Fibroblast of lung (primary cell): ENCODE data around the gene NUP85.
"Not testable (repeated sequence)": the region's sequence is repeated elsewhere in the genome, so short reads cannot be mapped to it uniquely, and the experiment has no call there.

Source experiments
- EZH2 ChIP-seq: IDR thresholded peaks from 2 replicates; pipeline ENCODE4 v1.5.1; 2012; ENCODE audit warnings: low read length, control low read depth, mild to moderate bottlenecking; ENCODE audit errors: missing control alignments
- TF ChIP-seq, protein P1 (sequence below), 2 donors: IDR thresholded peaks in 1 of 2; conservative IDR thresholded peaks in 1 of 2; 1 replicate in 1 of 2; 2 replicates in 1 of 2; pipeline ENCODE4 v1.5.1; 2011 to 2012; ENCODE audit warnings: low read length in 2 of 2, control low read depth in 1 of 2, inconsistent platforms in 1 of 2, low read depth in 1 of 2, mild to moderate bottlenecking in 1 of 2

GRCh38 chr17:75280189-75280588 lies 74.7 kb downstream of the NUP85 start:
- TF ChIP-seq, protein P1, sequence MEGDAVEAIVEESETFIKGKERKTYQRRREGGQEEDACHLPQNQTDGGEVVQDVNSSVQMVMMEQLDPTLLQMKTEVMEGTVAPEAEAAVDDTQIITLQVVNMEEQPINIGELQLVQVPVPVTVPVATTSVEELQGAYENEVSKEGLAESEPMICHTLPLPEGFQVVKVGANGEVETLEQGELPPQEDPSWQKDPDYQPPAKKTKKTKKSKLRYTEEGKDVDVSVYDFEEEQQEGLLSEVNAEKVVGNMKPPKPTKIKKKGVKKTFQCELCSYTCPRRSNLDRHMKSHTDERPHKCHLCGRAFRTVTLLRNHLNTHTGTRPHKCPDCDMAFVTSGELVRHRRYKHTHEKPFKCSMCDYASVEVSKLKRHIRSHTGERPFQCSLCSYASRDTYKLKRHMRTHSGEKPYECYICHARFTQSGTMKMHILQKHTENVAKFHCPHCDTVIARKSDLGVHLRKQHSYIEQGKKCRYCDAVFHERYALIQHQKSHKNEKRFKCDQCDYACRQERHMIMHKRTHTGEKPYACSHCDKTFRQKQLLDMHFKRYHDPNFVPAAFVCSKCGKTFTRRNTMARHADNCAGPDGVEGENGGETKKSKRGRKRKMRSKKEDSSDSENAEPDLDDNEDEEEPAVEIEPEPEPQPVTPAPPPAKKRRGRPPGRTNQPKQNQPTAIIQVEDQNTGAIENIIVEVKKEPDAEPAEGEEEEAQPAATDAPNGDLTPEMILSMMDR (conservative IDR thresholded peaks at IDR 0.05 in 1 of 2, IDR thresholded peaks at IDR 0.05 in 1 of 2; ENCODE audit: low read depth in 1 of 2, low read length in 2 of 2), result not testable (repeated sequence)
- not testable (repeated sequence) for TF ChIP-seq EZH2
